SU-DHL-6 (cell line): ENCODE data around the gene SH3PXD2A.

Source experiments
- H2AFZ ChIP-seq: fragments of 200-600 bp; sonication (generic); 2 replicates; pipeline ENCODE4 v1.6.1; 2014; ENCODE audit warnings: low read depth, mild to moderate bottlenecking, moderate library complexity, mixed read lengths, antibody characterized with exemption, low read length; ENCODE audit not compliant: severe bottlenecking
- H3F3A ChIP-seq: fragments of 200-600 bp; shearing (Covaris generic); 2 replicates; pipeline ENCODE4 v1.6.0; 2016; ENCODE audit warnings: antibody characterized with exemption, mild to moderate bottlenecking; ENCODE audit not compliant: insufficient read depth
- H3K27ac ChIP-seq: fragments of 200-600 bp; sonication (generic); 2 replicates; pipeline ENCODE4 v1.5.1; 2016; ENCODE audit warnings: low read depth, mild to moderate bottlenecking, low read length, moderate library complexity, mixed read lengths
- H3K27me3 ChIP-seq: fragments of 200-600 bp; sonication (generic), shearing (Covaris generic); 2 replicates; pipeline ENCODE4 v1.6.0; 2014; ENCODE audit warnings: mild to moderate bottlenecking, low read length
- H3K36me3 ChIP-seq: fragments of 200-600 bp; sonication (generic); 2 replicates; pipeline ENCODE4 v1.6.1; 2014; ENCODE audit warnings: mild to moderate bottlenecking, low read length, mixed read lengths
- H3K4me2 ChIP-seq: fragments of 300-600, 200-600 bp; shearing (Covaris generic), sonication (generic); 2 replicates; pipeline ENCODE4 v1.6.0; 2014; ENCODE audit warnings: low read length, low read depth, mild to moderate bottlenecking; ENCODE audit not compliant: poor library complexity, severe bottlenecking
- H3K4me3 ChIP-seq: fragments of 200-600 bp; sonication (generic); 2 replicates; pipeline ENCODE4 v1.5.1; 2014; ENCODE audit warnings: antibody characterized with exemption, low read length, mild to moderate bottlenecking, mixed read lengths; ENCODE audit not compliant: insufficient read depth, poor library complexity, severe bottlenecking
- H3K79me2 ChIP-seq: fragments of 200-600 bp; sonication (generic); 2 replicates; pipeline ENCODE4 v1.6.1; 2014; ENCODE audit warnings: mild to moderate bottlenecking, low read length, moderate library complexity; ENCODE audit not compliant: insufficient read depth
- H3K9ac ChIP-seq: fragments of 200-600 bp; sonication (generic); 2 replicates; pipeline ENCODE4 v1.7.0; 2014; ENCODE audit warnings: mild to moderate bottlenecking, low read length
- H3K9me2 ChIP-seq: fragments of 200-600 bp; sonication (generic); replicated peaks from 2 replicates; pipeline ENCODE4 v1.6.1; 2014; ENCODE audit warnings: low read length; ENCODE audit not compliant: insufficient read depth
- H3K9me3 ChIP-seq: fragments of 200-600 bp; sonication (generic); 2 replicates; pipeline ENCODE4 v1.6.1; 2014; ENCODE audit warnings: low read length, mixed read lengths; ENCODE audit not compliant: insufficient read depth
- H4K20me1 ChIP-seq: fragments of 200-600 bp; sonication (generic); 2 replicates; pipeline ENCODE4 v1.6.1; 2014; ENCODE audit warnings: low read depth, mild to moderate bottlenecking, antibody characterized with exemption, low read length, moderate library complexity, mixed read lengths
- EZH2phosphoT487 ChIP-seq: fragments of 200-600 bp; sonication (generic), shearing (Covaris generic); conservative IDR thresholded peaks from 2 replicates; pipeline ENCODE4 v1.6.1; 2018; ENCODE audit warnings: mild to moderate bottlenecking, antibody characterized with exemption, low read length, moderate library complexity, mixed read lengths
- TF ChIP-seq, protein P1 (sequence below): fragments of 200-600 bp; sonication (generic); IDR thresholded peaks from one replicate; pipeline ENCODE4 v1.5.1; 2017; ENCODE audit warnings: antibody characterized with exemption, mild to moderate bottlenecking, low read length, moderate library complexity; ENCODE audit not compliant: insufficient read depth, poor library complexity, severe bottlenecking

Gene SH3PXD2A

GRCh38 chr10:103562383-103562782 is 293.0 kb downstream of the SH3PXD2A start:
- Histone ChIP-seq H3K36me3 (no peaks in the 10 kb centered on the region), H3K9ac (no peak overlapping the region), H4K20me1 (no peaks in the 10 kb centered on the region), H2AFZ (no peak overlapping the region), H3K27me3 (no peaks in the 10 kb centered on the region), H3K27ac (no peak overlapping the region), H3K4me2 (no peak overlapping the region), H3K9me3 (no peaks in the 10 kb centered on the region), H3K79me2 (no peaks in the 10 kb centered on the region), H3K4me3 (no peak overlapping the region), H3K9me2 (no peaks in the 10 kb centered on the region), H3F3A (no peaks in the 10 kb centered on the region)
- TF ChIP-seq, protein P1, sequence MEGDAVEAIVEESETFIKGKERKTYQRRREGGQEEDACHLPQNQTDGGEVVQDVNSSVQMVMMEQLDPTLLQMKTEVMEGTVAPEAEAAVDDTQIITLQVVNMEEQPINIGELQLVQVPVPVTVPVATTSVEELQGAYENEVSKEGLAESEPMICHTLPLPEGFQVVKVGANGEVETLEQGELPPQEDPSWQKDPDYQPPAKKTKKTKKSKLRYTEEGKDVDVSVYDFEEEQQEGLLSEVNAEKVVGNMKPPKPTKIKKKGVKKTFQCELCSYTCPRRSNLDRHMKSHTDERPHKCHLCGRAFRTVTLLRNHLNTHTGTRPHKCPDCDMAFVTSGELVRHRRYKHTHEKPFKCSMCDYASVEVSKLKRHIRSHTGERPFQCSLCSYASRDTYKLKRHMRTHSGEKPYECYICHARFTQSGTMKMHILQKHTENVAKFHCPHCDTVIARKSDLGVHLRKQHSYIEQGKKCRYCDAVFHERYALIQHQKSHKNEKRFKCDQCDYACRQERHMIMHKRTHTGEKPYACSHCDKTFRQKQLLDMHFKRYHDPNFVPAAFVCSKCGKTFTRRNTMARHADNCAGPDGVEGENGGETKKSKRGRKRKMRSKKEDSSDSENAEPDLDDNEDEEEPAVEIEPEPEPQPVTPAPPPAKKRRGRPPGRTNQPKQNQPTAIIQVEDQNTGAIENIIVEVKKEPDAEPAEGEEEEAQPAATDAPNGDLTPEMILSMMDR = no peak
- no peak for TF ChIP-seq EZH2phosphoT487

GRCh38 chr10:103560886-103561285 is 294.5 kb downstream of the SH3PXD2A start:
- Histone ChIP-seq H3K4me2 (no peak overlapping the region), H3K27ac (no peak overlapping the region), H4K20me1 (no peaks in the 10 kb centered on the region), H3F3A (no peaks in the 10 kb centered on the region), H3K79me2 (no peaks in the 10 kb centered on the region), H3K9me3 (no peaks in the 10 kb centered on the region), H3K36me3 (no peaks in the 10 kb centered on the region), H3K27me3 (no peaks in the 10 kb centered on the region), H3K9ac (no peak overlapping the region), H3K4me3 (no peak overlapping the region), H2AFZ (no peak overlapping the region), H3K9me2 (no peaks in the 10 kb centered on the region)
- TF ChIP-seq EZH2phosphoT487 = no peak
- TF ChIP-seq, protein P1 = no peak

GRCh38 chr10:103559776-103560175 is 295.6 kb downstream of the SH3PXD2A start:
- Histone ChIP-seq H3K4me3 (no peak overlapping the region), H4K20me1 (no peaks in the 10 kb centered on the region), H2AFZ (no peak overlapping the region), H3K9me2 (no peaks in the 10 kb centered on the region), H3K36me3 (no peaks in the 10 kb centered on the region), H3K27ac (no peak overlapping the region), H3K79me2 (no peaks in the 10 kb centered on the region), H3K27me3 (no peaks in the 10 kb centered on the region), H3K4me2 (no peak overlapping the region), H3K9ac (no peak overlapping the region), H3F3A (no peaks in the 10 kb centered on the region), H3K9me3 (no peaks in the 10 kb centered on the region)
- no peak for TF ChIP-seq EZH2phosphoT487
- TF ChIP-seq, protein P1 = no peak
